Hematopoietic multipotent progenitor cell (in vitro differentiated cells): ENCODE data around the gene BABAM2. TPM values are rescaled to one million over a fixed set of nuclear protein-coding genes. Genes with fewer than 3 reads are reported as not detected.
"Not testable (repeated sequence)": the region's sequence is repeated elsewhere in the genome, so short reads cannot be mapped to it uniquely, and the experiment has no call there.

Experiments used
- DNase-seq, 3 donors: peaks; one replicate each; pipeline ENCODE4 v3.0.0-alpha.2; 2011 to 2015; ENCODE audit warnings: low read depth in 2 of 3, low spot score in 2 of 3
- total RNA-seq: library from RNA; depleted of rRNA; stranded (reverse); fragments of >200 nt; gene quantifications from one replicate; pipeline ENCODE4 v1.2.3, GENCODE V29; 2012

Gene BABAM2
- total RNA-seq, 1 donor: 26.9 TPM

- no peak for DNase-seq
Measured at GRCh38 chr2:28362991-28363521, 472.5 kb downstream of the BABAM2 start.

- no peak for DNase-seq
Measured at GRCh38 chr2:28363686-28364280, 473.3 kb downstream of the BABAM2 start.

- no peak for DNase-seq
Measured at GRCh38 chr2:28364610-28365009, 474.1 kb downstream of the BABAM2 start.

- DNase-seq: peak in 1 of 3 donors; percentile 49
Measured at GRCh38 chr2:28365158-28365557, 474.6 kb downstream of the BABAM2 start.

GRCh38 chr2:28366149-28366495 lies 475.6 kb downstream of the BABAM2 start:
- DNase-seq: no peak

GRCh38 chr2:28366496-28367282 lies 476.2 kb downstream of the BABAM2 start:
- DNase-seq: peak in 2 of 3 donors; percentile 93 to 97

- no peak for DNase-seq
Measured at GRCh38 chr2:28367667-28368356, 477.3 kb downstream of the BABAM2 start.

- DNase-seq: no peak
Measured at GRCh38 chr2:28368357-28368798, 477.8 kb downstream of the BABAM2 start.

- DNase-seq: no peak
Measured at GRCh38 chr2:28369358-28369757, 478.8 kb downstream of the BABAM2 start.

GRCh38 chr2:28370354-28370753 lies 479.8 kb downstream of the BABAM2 start:
- DNase-seq: no peak

GRCh38 chr2:28371728-28372127 lies 481.2 kb downstream of the BABAM2 start:
- DNase-seq: not testable (repeated sequence)

- no peak for DNase-seq
Measured at GRCh38 chr2:28373854-28374253, 483.3 kb downstream of the BABAM2 start.

- no peak for DNase-seq
Measured at GRCh38 chr2:28374331-28374730, 483.8 kb downstream of the BABAM2 start.

GRCh38 chr2:28375236-28375635 lies 484.7 kb downstream of the BABAM2 start:
- no peak for DNase-seq

GRCh38 chr2:28375742-28376631 lies 485.5 kb downstream of the BABAM2 start:
- DNase-seq: no peak

- no peak for DNase-seq
Measured at GRCh38 chr2:28377195-28377816, 486.8 kb downstream of the BABAM2 start.

GRCh38 chr2:28377984-28378678 lies 487.6 kb downstream of the BABAM2 start:
- no peak for DNase-seq

GRCh38 chr2:28378679-28379584 lies 488.4 kb downstream of the BABAM2 start:
- DNase-seq: peak in 1 of 3 donors; percentile 73
